ENCODE results near the gene CORIN.
"Not testable (repeated sequence)": the region's sequence is repeated elsewhere in the genome, so short reads cannot be mapped to it uniquely, and the experiment has no call there.

CORIN gene

DNA sequence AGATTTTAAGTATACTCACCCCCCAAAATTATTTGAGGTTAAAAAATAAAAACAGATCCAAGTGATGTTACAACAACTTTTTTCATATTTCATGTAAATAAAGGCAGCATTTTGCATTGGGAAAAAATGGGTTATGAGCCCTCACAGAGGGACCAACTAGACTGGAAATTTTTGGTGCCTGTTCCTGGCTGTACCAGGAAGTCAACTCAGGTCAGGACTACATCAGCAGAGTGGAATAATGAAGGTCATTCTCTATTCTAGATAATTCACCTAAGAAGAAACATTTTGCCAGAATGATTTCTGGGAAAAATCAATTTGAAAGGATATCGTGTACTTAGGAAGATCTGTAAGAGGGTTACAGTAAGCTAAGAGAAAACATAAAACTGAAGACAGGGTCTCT, 66.8 kb downstream of the CORIN start:
- TF ChIP-seq, protein P1, sequence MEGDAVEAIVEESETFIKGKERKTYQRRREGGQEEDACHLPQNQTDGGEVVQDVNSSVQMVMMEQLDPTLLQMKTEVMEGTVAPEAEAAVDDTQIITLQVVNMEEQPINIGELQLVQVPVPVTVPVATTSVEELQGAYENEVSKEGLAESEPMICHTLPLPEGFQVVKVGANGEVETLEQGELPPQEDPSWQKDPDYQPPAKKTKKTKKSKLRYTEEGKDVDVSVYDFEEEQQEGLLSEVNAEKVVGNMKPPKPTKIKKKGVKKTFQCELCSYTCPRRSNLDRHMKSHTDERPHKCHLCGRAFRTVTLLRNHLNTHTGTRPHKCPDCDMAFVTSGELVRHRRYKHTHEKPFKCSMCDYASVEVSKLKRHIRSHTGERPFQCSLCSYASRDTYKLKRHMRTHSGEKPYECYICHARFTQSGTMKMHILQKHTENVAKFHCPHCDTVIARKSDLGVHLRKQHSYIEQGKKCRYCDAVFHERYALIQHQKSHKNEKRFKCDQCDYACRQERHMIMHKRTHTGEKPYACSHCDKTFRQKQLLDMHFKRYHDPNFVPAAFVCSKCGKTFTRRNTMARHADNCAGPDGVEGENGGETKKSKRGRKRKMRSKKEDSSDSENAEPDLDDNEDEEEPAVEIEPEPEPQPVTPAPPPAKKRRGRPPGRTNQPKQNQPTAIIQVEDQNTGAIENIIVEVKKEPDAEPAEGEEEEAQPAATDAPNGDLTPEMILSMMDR (IDR thresholded peaks at IDR 0.05), result no peak
- intact Hi-C loops (cut with DNase I; ENCODE audit: low total_unique reads), result no loop called here
- H3K36me3 ChIP-seq, result no peaks in the 10 kb centered on the region

DNA sequence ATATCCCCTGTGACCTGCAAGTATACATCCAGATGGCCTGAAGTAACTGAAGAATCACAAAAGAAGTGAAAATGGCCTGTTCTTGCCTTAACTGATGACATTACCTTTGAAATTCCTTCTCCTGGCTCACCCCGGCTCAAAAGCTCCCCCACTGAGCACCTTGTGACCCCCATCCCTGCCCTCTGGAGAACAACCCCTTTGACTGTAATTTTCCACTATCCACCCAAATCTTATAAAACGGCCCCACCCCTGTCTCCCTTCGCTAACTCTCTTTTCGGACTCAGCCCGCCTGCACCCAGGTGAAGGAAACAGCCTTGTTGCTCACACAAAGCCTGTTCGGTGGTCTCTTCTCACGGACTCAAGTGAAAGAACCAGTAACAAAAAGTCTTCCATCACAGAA, 69.9 kb downstream of the CORIN start:
- DNase-seq; H3K27me3 ChIP-seq; H3K4me1 ChIP-seq; H3K36me3 ChIP-seq; H3K27ac ChIP-seq; intact Hi-C loops (cut with DNase I; ENCODE audit: low total_unique reads); H3K4me3 ChIP-seq; H3K9me3 ChIP-seq: not testable (repeated sequence)

More for the DNA sequence above, 66.8 kb downstream of the CORIN start:
- no peaks in the 10 kb centered on the region for H3K4me1 ChIP-seq
- no peaks in the 10 kb centered on the region for H3K9me3 ChIP-seq
- H3K27ac ChIP-seq, result no peak overlapping the region
- DNase-seq, result no peak
- no peaks in the 10 kb centered on the region for H3K27me3 ChIP-seq
- H3K4me3 ChIP-seq, result no peak overlapping the region

DNA sequence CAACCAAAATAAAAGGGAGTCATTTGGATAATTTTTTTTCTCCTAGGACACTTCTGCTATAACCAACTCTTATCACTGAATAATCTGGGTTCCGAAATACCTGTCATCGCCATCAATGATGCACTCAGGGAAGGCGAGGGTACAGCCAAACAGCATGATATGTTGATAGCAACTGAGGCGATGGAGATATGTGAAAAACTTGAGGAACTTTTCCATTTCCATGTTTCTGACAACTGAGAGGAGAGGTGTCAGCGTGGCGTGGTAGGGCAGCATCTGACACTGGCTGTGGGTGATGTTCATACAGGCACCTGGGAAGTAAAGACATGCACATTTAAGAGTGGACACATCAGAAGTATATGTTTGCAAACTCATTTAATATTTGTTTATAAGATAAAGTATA, 74.6 kb downstream of the CORIN start:
- TF ChIP-seq, protein P1 (IDR thresholded peaks at IDR 0.05), result no peak
- no peak for DNase-seq
- H3K4me1 ChIP-seq, result no peaks in the 10 kb centered on the region
- H3K27ac ChIP-seq, result no peak overlapping the region
- intact Hi-C loops (cut with DNase I; ENCODE audit: low total_unique reads), result no loop called here
- no peaks in the 10 kb centered on the region for H3K9me3 ChIP-seq
- H3K36me3 ChIP-seq, result no peaks in the 10 kb centered on the region
- no peak overlapping the region for H3K4me3 ChIP-seq
- no peaks in the 10 kb centered on the region for H3K27me3 ChIP-seq

DNA sequence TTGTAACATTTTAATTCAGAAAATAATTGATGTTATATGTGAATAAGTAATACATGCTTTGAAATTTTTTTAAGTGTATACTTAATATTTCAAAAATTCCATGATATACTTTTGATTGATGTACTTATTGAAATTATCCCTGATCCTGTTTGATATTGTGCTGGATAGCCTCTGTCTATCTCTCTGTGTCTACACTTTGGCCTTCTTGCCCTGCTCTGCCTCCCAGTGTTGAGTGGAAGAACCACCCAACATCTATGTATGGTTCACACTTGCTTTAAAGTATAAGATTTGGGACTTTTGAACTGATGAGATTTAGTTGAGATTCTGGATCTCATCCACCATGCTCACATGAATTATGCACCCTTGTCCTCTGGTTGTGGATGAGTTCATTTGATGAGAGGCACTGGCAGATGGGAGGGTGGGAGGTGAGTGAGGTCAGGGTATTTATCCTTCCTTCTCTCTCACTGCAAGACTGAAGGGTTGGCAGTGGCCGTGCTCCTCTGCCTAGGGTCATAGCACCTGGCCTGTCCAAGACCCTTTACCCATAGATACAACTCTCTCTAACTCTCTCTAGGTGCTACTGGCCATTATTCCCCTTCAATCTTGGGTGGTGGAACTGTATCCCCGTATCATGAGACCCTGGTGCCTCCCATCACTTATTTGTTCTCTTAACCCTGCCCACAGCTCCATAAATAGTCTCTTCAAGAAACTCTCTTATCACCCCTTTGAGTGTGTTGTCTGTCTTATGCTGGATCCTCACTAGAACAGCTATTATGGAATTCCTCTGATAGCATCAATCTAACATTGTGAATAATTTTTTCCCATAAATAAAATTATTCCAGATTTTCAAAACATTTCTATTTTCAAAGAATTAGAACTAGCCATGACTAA, 75.2 kb downstream of the CORIN start:
- no peaks in the 10 kb centered on the region for H3K36me3 ChIP-seq
- no peak for DNase-seq
- intact Hi-C loops (cut with DNase I; ENCODE audit: low total_unique reads), result no loop called here
- H3K27ac ChIP-seq, result no peak overlapping the region
- no peaks in the 10 kb centered on the region for H3K4me1 ChIP-seq
- TF ChIP-seq, protein P1 (IDR thresholded peaks at IDR 0.05), result no peak
- no peak overlapping the region for H3K4me3 ChIP-seq
- H3K27me3 ChIP-seq, result no peaks in the 10 kb centered on the region
- no peaks in the 10 kb centered on the region for H3K9me3 ChIP-seq

DNA sequence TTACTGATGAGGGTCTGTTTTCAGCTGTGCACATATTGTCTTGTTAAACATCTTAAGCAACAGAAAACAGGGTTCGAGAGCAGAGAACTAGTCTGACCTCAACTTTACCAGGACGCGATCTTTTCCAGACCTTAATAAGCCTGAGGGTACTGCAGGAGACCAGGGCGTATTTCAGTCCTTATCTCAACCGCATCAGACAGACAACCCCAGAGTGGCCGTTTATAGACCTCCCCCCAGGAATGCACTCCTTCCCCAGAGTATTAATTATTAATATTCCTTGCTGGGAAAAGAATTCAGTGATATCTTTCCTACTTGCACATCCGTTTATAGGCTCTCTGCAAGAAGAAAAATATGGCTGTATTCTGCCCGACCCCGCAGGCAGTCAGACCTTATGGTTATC, 84.6 kb downstream of the CORIN start:
- H3K9me3 ChIP-seq; H3K36me3 ChIP-seq; H3K27ac ChIP-seq; DNase-seq; intact Hi-C loops (cut with DNase I; ENCODE audit: low total_unique reads); H3K4me3 ChIP-seq; H3K27me3 ChIP-seq; H3K4me1 ChIP-seq: not testable (repeated sequence)

DNA sequence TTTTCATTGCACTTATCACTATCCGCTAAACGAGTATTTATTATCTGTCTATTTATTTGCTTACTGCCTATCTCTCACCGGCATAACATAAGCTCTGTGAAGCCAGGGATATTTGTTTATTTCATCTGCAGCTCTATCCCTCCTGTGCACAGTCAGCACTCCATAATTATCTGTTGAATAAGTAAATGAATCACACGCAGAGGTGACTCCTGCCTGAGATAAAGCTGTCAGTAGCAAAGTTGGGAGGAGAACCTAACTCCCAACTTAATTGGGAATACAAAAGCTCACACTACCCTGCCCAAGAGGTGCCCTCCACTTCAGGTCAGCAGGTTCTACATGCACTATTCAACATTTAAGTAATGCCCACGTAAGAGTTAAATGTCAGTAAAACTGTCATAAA, 85.7 kb downstream of the CORIN start:
- H3K4me1 ChIP-seq, result peaks cover 0 to 9% (median 0%) of the 10 kb centered on the region in 4 donors
- no peak overlapping the region for H3K27ac ChIP-seq
- DNase-seq, result no peak
- H3K27me3 ChIP-seq, result no peaks in the 10 kb centered on the region
- H3K36me3 ChIP-seq, result no peaks in the 10 kb centered on the region
- intact Hi-C loops (cut with DNase I; ENCODE audit: low total_unique reads), result no loop called here
- no peak overlapping the region for H3K4me3 ChIP-seq
- H3K9me3 ChIP-seq, result no peaks in the 10 kb centered on the region
- TF ChIP-seq, protein P1 (IDR thresholded peaks at IDR 0.05), result no peak
